B cell (primary cell): ENCODE data around the gene AFF1. TPM values are rescaled to one million over a fixed set of nuclear protein-coding genes. Genes with fewer than 3 reads are reported as not detected.

Experiments used
- ATAC-seq: fragments of 200-7000 bp; cut with Tn5 transposase; one replicate; pipeline ENCODE4 v1.10.0; 2021; ENCODE audit warnings: low read depth, mild to moderate bottlenecking, moderate number of reproducible peaks, moderate library complexity
- CTCF ChIA-PET: fragments of 350-600 bp; sonication (Branson Sonifier 250); formaldehyde crosslinking; loops from one replicate; lab custom pipeline; 2021; ENCODE audit warnings: antibody characterized with exemption, inconsistent platforms; lab: Charles Lee
- POLR2A ChIA-PET: fragments of 350-600 bp; sonication (Branson Sonifier 250); formaldehyde crosslinking; loops from one replicate; lab custom pipeline; 2021; ENCODE audit warnings: antibody characterized with exemption; lab: Charles Lee
- DNase-seq: peaks from one replicate; pipeline ENCODE4 v3.0.0; 2013
- H2AFZ ChIP-seq: 2 replicates; pipeline ENCODE4 v1.6.1; 2012; ENCODE audit warnings: mild to moderate bottlenecking, low read depth, low read length; ENCODE audit not compliant: insufficient read depth, poor library complexity, severe bottlenecking
- H3K27ac ChIP-seq, 2 donors: 1 replicate in 1 of 2; 2 replicates in 1 of 2; pipeline ENCODE4 v1.5.1; 2012 to 2013; ENCODE audit warnings: low read length in 2 of 2, mild to moderate bottlenecking in 2 of 2, moderate library complexity in 1 of 2
- H3K27me3 ChIP-seq, 4 experiments: fragments of 200-600 bp in 1 of 4; sonication (generic) in 1 of 4; replicated peaks in 1 of 4; 1 replicate in 2 of 4; 2 replicates in 2 of 4; pipeline versions ENCODE4 v1.6.1 to v1.7.0; 2013 to 2016; ENCODE audit warnings: low read length in 3 of 4, mild to moderate bottlenecking in 2 of 4, mixed read lengths in 1 of 4, moderate library complexity in 1 of 4; ENCODE audit not compliant: insufficient read depth in 4 of 4, control insufficient read depth in 3 of 4; ENCODE audit errors: control extremely low read depth in 1 of 4
- H3K36me3 ChIP-seq, 2 experiments: replicated peaks in 1 of 2; 1 replicate in 1 of 2; 2 replicates in 1 of 2; pipeline versions ENCODE4 v1.6.1 to v1.7.1; 2013; ENCODE audit warnings: low read length in 1 of 2; ENCODE audit not compliant: insufficient read depth in 2 of 2, control insufficient read depth in 1 of 2; ENCODE audit errors: control extremely low read depth in 1 of 2, extremely low read depth in 1 of 2
- H3K4me1 ChIP-seq, 2 donors: fragments of 200-600 bp in 1 of 2; sonication (generic) in 1 of 2; 1 replicate in 1 of 2; 2 replicates in 1 of 2; pipeline versions ENCODE4 v1.5.1 to v1.6.1; 2013 to 2017; ENCODE audit warnings: low read length in 2 of 2; ENCODE audit not compliant: control insufficient read depth in 2 of 2, insufficient read depth in 2 of 2
- H3K4me2 ChIP-seq: replicated peaks from 2 replicates; pipeline ENCODE3; 2012; ENCODE audit warnings: mild to moderate bottlenecking, low read depth, low read length; ENCODE audit not compliant: poor library complexity, severe bottlenecking
- H3K4me3 ChIP-seq, 5 experiments: fragments of 200-600 bp in 1 of 5; sonication (generic) in 1 of 5; 1 replicate in 3 of 5; 2 replicates in 2 of 5; pipeline versions ENCODE4 v1.5.1 to v1.7.0; 2011 to 2016; ENCODE audit warnings: low read length in 4 of 5, mild to moderate bottlenecking in 4 of 5, low read depth in 2 of 5, control low read depth in 1 of 5, moderate library complexity in 1 of 5; ENCODE audit not compliant: insufficient read depth in 1 of 5; ENCODE audit errors: control extremely low read depth in 1 of 5, extremely low read depth in 1 of 5
- H3K79me2 ChIP-seq: fragments of 200-600 bp; sonication (generic); one replicate; pipeline ENCODE4 v1.6.0; 2016; ENCODE audit warnings: low read length; ENCODE audit not compliant: control insufficient read depth, insufficient read depth
- H3K9ac ChIP-seq: fragments of 200-600 bp; sonication (generic); 2 replicates; pipeline ENCODE4 v1.6.1; 2017; ENCODE audit warnings: mild to moderate bottlenecking, low read length, moderate library complexity
- H3K9me3 ChIP-seq, 3 donors: one replicate each; pipeline versions ENCODE4 v1.6.1 to v1.7.1; 2013; ENCODE audit warnings: low read length in 2 of 3; ENCODE audit not compliant: control insufficient read depth in 2 of 3, insufficient read depth in 1 of 3; ENCODE audit errors: control extremely low read depth in 1 of 3
- H4K20me1 ChIP-seq: 2 replicates; pipeline ENCODE4 v1.6.0; 2012; ENCODE audit warnings: mild to moderate bottlenecking, low read length; ENCODE audit not compliant: insufficient read depth, control insufficient read depth, poor library complexity, severe bottlenecking
- H3K27ac Mint-ChIP-seq: one replicate; pipeline ENCODE4 v1.8.0; 2021; ENCODE audit warnings: mixed read lengths
- H3K27me3 Mint-ChIP-seq: one replicate; pipeline ENCODE4 v1.8.0; 2021; ENCODE audit warnings: mixed read lengths
- H3K4me1 Mint-ChIP-seq: one replicate; pipeline ENCODE4 v1.8.0; 2021; ENCODE audit warnings: mixed read lengths
- H3K4me3 Mint-ChIP-seq: one replicate; pipeline ENCODE4 v1.8.0; 2021; ENCODE audit warnings: mixed read lengths
- H3K9me3 Mint-ChIP-seq: one replicate; pipeline ENCODE4 v1.8.0; 2022; ENCODE audit warnings: mixed read lengths; ENCODE audit not compliant: insufficient read depth
- EZH2 ChIP-seq: IDR thresholded peaks from 2 replicates; pipeline ENCODE4 v1.6.1; 2012; ENCODE audit warnings: borderline replicate concordance, low read depth, mild to moderate bottlenecking, moderate library complexity, low read length; ENCODE audit not compliant: insufficient read depth, poor library complexity, severe bottlenecking
- WGBS: methylation state at CpG from one replicate; pipeline ENCODE4 v1.1.5; 2013; ENCODE audit warnings: missing lambda C conversion rate; ENCODE audit not compliant: insufficient coverage; 5-methylcytosine and 5-hydroxymethylcytosine counted together
- intact Hi-C: fragments of 100-400 bp; cut with micrococcal nuclease; formaldehyde crosslinking; loops from one replicate; pipeline ENCODE4 v1.10.0; 2022
- polyA plus RNA-seq: library from polyadenylated mRNA; depleted of rRNA; stranded (reverse); fragments of >200 nt; gene quantifications from 2 replicates; pipeline ENCODE4 v1.2.3, GENCODE V29; 2012
- total RNA-seq, 2 donors: library from RNA; stranded (reverse); fragments of 120-200 nt in 1 of 2; gene quantifications; 1 replicate in 1 of 2; 2 replicates in 1 of 2; pipeline versions ENCODE4 v1.2.3 to v1.2.4, GENCODE V29; 2013 to 2022
- TF ChIP-seq, protein P1 (sequence below): fragments of 200-600 bp; IDR thresholded peaks from one replicate; pipeline ENCODE4 v1.8.0; 2022; ENCODE audit warnings: antibody characterized with exemption, mild to moderate bottlenecking

AFF1 gene
- total and polyA plus RNA-seq, 2 donors (not counting 1 experiment from before 2014, with no cell fraction given), result 15.3 to 135 TPM

- Histone ChIP-seq H4K20me1 (peaks cover 18% of the 10 kb centered on the region), H3K36me3 (peaks cover 3 to 66% of the 10 kb centered on the region in 2 experiments), H3K4me1 (no peaks in the 10 kb centered on the region), H3K79me2 (peaks cover 4% of the 10 kb centered on the region), H3K27me3 (no peaks in the 10 kb centered on the region), H3K9ac (no peak overlapping the region), H3K27ac (no peak overlapping the region), H3K4me2 (no peak overlapping the region), H2AFZ (no peak overlapping the region), H3K4me3 (no peak overlapping the region), H3K9me3 (no peaks in the 10 kb centered on the region)
- ATAC-seq, result no peak
- no peak for DNase-seq
- CTCF ChIA-PET, result interaction anchor here (4.6 kb wide), 1 partner anchor 193 kb away, joined by 37 read pairs; no protein-coding TSS in a partner anchor
- WGBS, result 100% methylated on average over 1 of the region's 1 CpG
- POLR2A ChIA-PET, result no interaction called here
- H3K27ac Mint-ChIP-seq, result no peak overlapping the region
- H3K9me3 Mint-ChIP-seq, result no peaks in the 10 kb centered on the region
- no peak overlapping the region for H3K4me3 Mint-ChIP-seq
- H3K27me3 Mint-ChIP-seq, result no peaks in the 10 kb centered on the region
- H3K4me1 Mint-ChIP-seq, result peaks cover 11% of the 10 kb centered on the region
- no peak for TF ChIP-seq EZH2
- TF ChIP-seq, protein P1, sequence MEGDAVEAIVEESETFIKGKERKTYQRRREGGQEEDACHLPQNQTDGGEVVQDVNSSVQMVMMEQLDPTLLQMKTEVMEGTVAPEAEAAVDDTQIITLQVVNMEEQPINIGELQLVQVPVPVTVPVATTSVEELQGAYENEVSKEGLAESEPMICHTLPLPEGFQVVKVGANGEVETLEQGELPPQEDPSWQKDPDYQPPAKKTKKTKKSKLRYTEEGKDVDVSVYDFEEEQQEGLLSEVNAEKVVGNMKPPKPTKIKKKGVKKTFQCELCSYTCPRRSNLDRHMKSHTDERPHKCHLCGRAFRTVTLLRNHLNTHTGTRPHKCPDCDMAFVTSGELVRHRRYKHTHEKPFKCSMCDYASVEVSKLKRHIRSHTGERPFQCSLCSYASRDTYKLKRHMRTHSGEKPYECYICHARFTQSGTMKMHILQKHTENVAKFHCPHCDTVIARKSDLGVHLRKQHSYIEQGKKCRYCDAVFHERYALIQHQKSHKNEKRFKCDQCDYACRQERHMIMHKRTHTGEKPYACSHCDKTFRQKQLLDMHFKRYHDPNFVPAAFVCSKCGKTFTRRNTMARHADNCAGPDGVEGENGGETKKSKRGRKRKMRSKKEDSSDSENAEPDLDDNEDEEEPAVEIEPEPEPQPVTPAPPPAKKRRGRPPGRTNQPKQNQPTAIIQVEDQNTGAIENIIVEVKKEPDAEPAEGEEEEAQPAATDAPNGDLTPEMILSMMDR, result no peak
- intact Hi-C loops, result no loop called here
Measured at GRCh38 chr4:87116231-87116630, 181.4 kb downstream of the AFF1 start.

DNA sequence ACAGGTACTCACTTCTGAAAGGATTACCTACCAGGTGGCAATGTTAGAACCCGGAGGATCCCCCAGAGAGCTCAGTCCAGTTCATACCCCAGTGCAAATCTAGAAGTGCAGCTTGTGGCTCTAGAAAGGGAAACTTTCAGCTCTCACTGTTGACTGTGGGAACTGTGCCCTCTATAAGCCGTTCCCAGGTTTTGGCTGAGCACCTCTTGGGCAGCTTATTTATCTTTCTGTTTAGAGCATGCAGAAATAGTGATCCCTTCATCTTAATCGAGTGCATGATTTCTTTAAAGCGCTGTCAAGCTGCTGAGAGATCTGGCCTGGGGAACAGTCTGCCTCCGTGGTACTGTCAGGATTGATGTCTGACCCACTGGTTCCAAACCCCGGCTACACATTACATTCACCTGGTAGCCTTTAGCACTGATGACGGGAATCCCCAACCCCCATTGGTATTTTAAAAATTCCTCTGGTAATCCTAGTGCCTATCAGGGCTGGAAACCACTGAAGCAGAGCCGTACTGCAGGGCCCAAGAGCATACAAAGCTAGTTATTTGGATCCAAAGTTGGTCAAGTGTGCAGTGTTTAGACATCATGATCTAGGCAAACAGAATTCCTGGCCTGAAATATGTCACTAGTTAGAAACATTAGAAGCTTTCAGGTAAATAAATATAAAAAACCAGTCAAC, 182.4 kb downstream of the AFF1 start:
- H3K4me1 Mint-ChIP-seq, result peaks cover 20% of the 10 kb centered on the region
- H3K27ac ChIP-seq, result no peak overlapping the region
- TF ChIP-seq EZH2, result no peak
- TF ChIP-seq, protein P1, result no peak
- peaks cover 4% of the 10 kb centered on the region for H3K79me2 ChIP-seq
- DNase-seq (no peak), ATAC-seq (no peak)
- ChIA-PET POLR2A (interaction anchor here (0.7 kb wide), 1 partner anchor 34 kb away, joined by 3 read pairs; no protein-coding TSS in a partner anchor), CTCF (interaction anchor here (1.5 to 4.6 kb wide), 2 partner anchors 34 to 194 kb away, joined by 3 to 37 read pairs; no protein-coding TSS in a partner anchor)
- H4K20me1 ChIP-seq, result peaks cover 22% of the 10 kb centered on the region
- H3K27me3 ChIP-seq, result no peaks in the 10 kb centered on the region
- no peak overlapping the region for H3K9ac ChIP-seq
- H3K9me3 Mint-ChIP-seq, result no peaks in the 10 kb centered on the region
- H3K27me3 Mint-ChIP-seq, result no peaks in the 10 kb centered on the region
- intact Hi-C loops, result no loop called here
- no peak overlapping the region for H3K4me3 ChIP-seq
- H2AFZ ChIP-seq, result no peak overlapping the region
- no peak overlapping the region for H3K4me3 Mint-ChIP-seq
- H3K27ac Mint-ChIP-seq, result no peak overlapping the region
- no peak overlapping the region for H3K4me2 ChIP-seq
- H3K9me3 ChIP-seq, result no peaks in the 10 kb centered on the region
- peaks cover 3 to 58% of the 10 kb centered on the region in 2 experiments for H3K36me3 ChIP-seq
- H3K4me1 ChIP-seq, result peaks cover 0 to under 1% of the 10 kb centered on the region in 2 donors
- 99% methylated on average over 7 of the region's 8 CpGs for WGBS
